ENCODE results near the gene WAS.
"Not testable (repeated sequence)": the region's sequence is repeated elsewhere in the genome, so short reads cannot be mapped to it uniquely, and the experiment has no call there.

The WAS gene

DNA sequence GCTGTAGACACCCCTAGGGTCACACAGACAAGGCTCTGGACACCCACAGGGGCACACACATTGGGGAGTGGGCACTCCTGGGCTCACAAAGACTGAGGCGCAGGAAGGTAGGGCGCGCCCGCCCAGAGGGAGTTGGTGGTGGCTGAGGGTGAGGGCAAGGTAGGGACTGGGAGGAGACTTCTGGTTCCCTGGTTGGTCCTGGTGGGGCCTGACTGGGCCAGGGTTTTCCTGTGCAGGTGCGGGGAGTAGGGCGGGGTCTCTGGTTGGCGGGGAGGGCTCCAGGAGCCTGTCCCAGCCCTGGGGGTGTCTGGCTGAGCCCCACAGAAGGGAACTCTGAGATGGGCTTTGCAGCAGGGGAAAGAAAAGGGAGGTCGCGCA is 6.7 kb upstream of the WAS start:
- Histone ChIP-seq H3K4me3 (ENCODE audit: severe bottlenecking) (peak overlapping the region; percentile 56), H3K36me3 (ENCODE audit: low read depth) (no peaks in the 10 kb centered on the region), H3K27me3 (ENCODE audit: insufficient read depth, poor library complexity, severe bottlenecking) (no peaks in the 10 kb centered on the region), H3K27ac (ENCODE audit: poor library complexity, severe bottlenecking) (peak overlapping the region; percentile 37), H3K9me3 (ENCODE audit: severe bottlenecking) (no peaks in the 10 kb centered on the region), H3K4me1 (ENCODE audit: insufficient read depth, poor library complexity, severe bottlenecking) (no peaks in the 10 kb centered on the region)
- DNase-seq (ENCODE audit: low spot score) = no peak
- peak; percentile 53 for ATAC-seq (ENCODE audit: low read depth)
- TF ChIP-seq, protein P1, sequence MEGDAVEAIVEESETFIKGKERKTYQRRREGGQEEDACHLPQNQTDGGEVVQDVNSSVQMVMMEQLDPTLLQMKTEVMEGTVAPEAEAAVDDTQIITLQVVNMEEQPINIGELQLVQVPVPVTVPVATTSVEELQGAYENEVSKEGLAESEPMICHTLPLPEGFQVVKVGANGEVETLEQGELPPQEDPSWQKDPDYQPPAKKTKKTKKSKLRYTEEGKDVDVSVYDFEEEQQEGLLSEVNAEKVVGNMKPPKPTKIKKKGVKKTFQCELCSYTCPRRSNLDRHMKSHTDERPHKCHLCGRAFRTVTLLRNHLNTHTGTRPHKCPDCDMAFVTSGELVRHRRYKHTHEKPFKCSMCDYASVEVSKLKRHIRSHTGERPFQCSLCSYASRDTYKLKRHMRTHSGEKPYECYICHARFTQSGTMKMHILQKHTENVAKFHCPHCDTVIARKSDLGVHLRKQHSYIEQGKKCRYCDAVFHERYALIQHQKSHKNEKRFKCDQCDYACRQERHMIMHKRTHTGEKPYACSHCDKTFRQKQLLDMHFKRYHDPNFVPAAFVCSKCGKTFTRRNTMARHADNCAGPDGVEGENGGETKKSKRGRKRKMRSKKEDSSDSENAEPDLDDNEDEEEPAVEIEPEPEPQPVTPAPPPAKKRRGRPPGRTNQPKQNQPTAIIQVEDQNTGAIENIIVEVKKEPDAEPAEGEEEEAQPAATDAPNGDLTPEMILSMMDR (IDR thresholded peaks at IDR 0.05; ENCODE audit: poor library complexity, severe bottlenecking) = no peak

DNA sequence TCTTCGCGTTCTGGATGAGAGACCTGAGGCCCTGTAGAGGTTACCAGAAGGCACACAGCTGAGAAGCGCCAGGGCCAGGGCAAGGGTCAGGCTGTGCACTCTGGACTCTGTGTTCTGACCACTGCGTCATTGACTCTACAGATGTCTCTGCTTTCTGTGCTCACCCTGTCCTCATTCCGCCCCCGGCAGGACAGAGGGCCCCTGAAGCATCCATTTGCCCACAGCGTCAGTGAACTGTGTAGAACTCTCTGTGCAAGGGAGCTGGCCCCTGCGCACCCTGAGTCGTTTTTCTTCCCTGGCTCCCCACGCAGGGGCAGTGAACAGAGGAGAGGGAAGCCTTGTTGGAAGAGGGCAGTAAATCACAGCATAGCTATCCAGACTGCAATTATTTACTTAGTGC is 6.1 kb upstream of the WAS start:
- TF ChIP-seq, protein P1 (IDR thresholded peaks at IDR 0.05; ENCODE audit: poor library complexity, severe bottlenecking) = no peak
- no peak for ATAC-seq (ENCODE audit: low read depth)
- Histone ChIP-seq H3K4me1 (ENCODE audit: insufficient read depth, poor library complexity, severe bottlenecking) (no peaks in the 10 kb centered on the region), H3K27ac (ENCODE audit: poor library complexity, severe bottlenecking) (no peak overlapping the region), H3K36me3 (ENCODE audit: low read depth) (no peaks in the 10 kb centered on the region), H3K4me3 (ENCODE audit: severe bottlenecking) (no peak overlapping the region), H3K9me3 (ENCODE audit: severe bottlenecking) (no peaks in the 10 kb centered on the region), H3K27me3 (ENCODE audit: insufficient read depth, poor library complexity, severe bottlenecking) (no peaks in the 10 kb centered on the region)
- no peak for DNase-seq (ENCODE audit: low spot score)

DNA sequence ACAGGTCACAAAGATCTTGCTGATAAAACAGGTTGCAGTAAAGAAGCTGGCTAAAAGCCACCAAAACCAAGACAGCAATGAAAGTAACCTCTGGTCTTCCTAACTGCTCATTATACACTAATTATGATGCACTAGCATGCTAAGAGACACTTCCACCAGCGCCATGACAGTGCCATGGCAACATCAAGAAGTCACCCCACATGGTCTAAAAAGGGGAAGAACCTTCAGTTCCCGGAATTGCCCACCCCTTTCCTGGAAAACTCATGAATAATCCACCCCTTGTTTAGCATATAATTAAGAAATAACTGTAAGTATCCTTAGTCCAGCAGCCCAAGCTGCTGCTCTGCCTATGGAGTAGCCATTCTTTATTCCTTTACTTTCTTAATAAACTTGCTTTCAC is 3.1 kb upstream of the WAS start:
- not testable (repeated sequence) for H3K36me3 ChIP-seq (ENCODE audit: low read depth); DNase-seq (ENCODE audit: low spot score); H3K27ac ChIP-seq (ENCODE audit: poor library complexity, severe bottlenecking)

DNA sequence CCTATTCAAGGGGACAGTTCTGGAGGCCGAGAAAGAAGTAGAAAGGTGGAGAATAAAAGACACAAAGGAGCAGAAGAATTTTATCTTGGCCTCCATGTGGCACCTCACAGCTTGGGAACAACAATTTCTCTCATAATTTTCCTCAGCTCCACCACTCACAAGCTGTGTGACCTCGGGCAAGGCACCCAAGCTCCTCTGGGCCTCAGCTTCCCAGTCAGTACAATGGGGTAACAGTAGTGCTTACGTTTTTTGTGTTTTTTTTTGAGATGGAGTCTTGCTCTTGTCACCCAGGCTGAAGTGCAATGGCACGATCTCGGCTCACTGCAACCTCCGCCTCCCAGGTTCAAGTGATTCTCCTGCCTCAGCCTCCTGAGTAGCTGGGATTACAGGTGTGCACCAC is 2.7 kb upstream of the WAS start:
- H3K9me3 ChIP-seq (ENCODE audit: severe bottlenecking); DNase-seq (ENCODE audit: low spot score); H3K27ac ChIP-seq (ENCODE audit: poor library complexity, severe bottlenecking); H3K27me3 ChIP-seq (ENCODE audit: insufficient read depth, poor library complexity, severe bottlenecking); H3K36me3 ChIP-seq (ENCODE audit: low read depth); H3K4me3 ChIP-seq (ENCODE audit: severe bottlenecking); ATAC-seq (ENCODE audit: low read depth); H3K4me1 ChIP-seq (ENCODE audit: insufficient read depth, poor library complexity, severe bottlenecking): not testable (repeated sequence)

More for the DNA sequence above, 3.1 kb upstream of the WAS start:
- ATAC-seq (ENCODE audit: low read depth); H3K4me1 ChIP-seq (ENCODE audit: insufficient read depth, poor library complexity, severe bottlenecking); H3K27me3 ChIP-seq (ENCODE audit: insufficient read depth, poor library complexity, severe bottlenecking); H3K4me3 ChIP-seq (ENCODE audit: severe bottlenecking); H3K9me3 ChIP-seq (ENCODE audit: severe bottlenecking): not testable (repeated sequence)

DNA sequence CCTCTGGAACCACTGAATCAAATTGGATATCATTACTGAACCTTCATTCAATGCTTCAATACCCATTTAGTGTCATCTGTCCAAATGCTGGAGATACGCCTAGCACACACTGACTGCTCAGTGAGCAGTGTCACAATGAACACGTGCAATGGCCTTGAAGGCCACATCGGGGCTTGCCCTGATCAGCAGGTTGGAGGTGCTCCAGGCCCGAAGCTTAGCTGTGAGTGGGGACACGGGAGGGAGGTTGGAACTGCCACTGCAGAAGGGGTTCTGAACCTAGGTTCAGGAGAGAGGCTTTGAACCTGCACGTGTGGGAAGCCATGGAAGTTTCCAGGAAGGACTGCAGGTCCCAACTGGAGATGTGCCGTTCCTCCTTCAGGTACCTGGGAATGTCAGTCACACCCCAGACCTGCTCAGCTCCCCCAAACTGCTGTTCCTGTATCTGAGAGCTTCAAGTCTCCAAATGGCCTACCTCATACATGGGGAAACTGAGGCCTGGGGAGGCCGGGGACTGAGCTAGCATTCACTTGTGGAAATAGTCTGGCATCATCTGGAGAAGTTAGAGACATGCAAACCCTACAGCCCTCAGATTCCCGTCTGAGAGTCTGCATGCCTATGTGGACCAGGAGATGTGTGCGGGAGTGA is 1.9 kb upstream of the WAS start:
- DNase-seq (ENCODE audit: low spot score) (no peak), ATAC-seq (ENCODE audit: low read depth) (no peak)
- H3K4me1 ChIP-seq (ENCODE audit: insufficient read depth, poor library complexity, severe bottlenecking) = no peaks in the 10 kb centered on the region
- H3K27me3 ChIP-seq (ENCODE audit: insufficient read depth, poor library complexity, severe bottlenecking) = no peaks in the 10 kb centered on the region
- H3K27ac ChIP-seq (ENCODE audit: poor library complexity, severe bottlenecking) = no peak overlapping the region
- H3K36me3 ChIP-seq (ENCODE audit: low read depth) = no peaks in the 10 kb centered on the region
- TF ChIP-seq, protein P1 (IDR thresholded peaks at IDR 0.05; ENCODE audit: poor library complexity, severe bottlenecking) = no peak
- H3K4me3 ChIP-seq (ENCODE audit: severe bottlenecking) = no peak overlapping the region
- no peaks in the 10 kb centered on the region for H3K9me3 ChIP-seq (ENCODE audit: severe bottlenecking)

DNA sequence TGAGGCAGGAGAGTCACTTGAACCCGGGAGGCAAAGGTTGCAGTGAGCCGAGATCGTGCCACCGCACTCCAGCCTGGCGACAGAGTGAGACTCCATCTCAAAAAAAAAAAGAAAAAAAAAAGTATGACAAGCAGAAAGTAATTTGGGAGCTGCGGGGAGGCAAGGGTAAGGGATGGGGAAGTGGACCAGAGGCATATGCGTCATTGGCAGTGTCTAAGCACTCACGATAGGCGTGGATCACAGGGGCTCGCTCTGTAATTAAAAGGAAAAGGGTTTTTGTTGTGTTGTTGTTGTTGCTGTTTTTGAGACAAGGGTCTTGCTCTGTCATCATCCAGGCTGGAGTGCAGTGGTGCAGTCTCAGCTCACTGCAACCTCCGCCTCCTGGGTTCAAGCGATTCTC is 804 bp upstream of the WAS start:
- not testable (repeated sequence) for H3K9me3 ChIP-seq (ENCODE audit: severe bottlenecking); H3K27me3 ChIP-seq (ENCODE audit: insufficient read depth, poor library complexity, severe bottlenecking); H3K27ac ChIP-seq (ENCODE audit: poor library complexity, severe bottlenecking); H3K36me3 ChIP-seq (ENCODE audit: low read depth); H3K4me3 ChIP-seq (ENCODE audit: severe bottlenecking); H3K4me1 ChIP-seq (ENCODE audit: insufficient read depth, poor library complexity, severe bottlenecking); ATAC-seq (ENCODE audit: low read depth); DNase-seq (ENCODE audit: low spot score)
